Body of pancreas (tissue), 4 donors: Measurements from ENCODE around the gene ENPP3. TPM values are rescaled to one million over a fixed set of nuclear protein-coding genes. Genes with fewer than 3 reads are reported as not detected.

Experiments
- ATAC-seq: fragments of 150-250 bp; one replicate; pipeline ENCODE4 v1.9.1; 2016
- DNase-seq, 4 donors: peaks; one replicate each; pipeline ENCODE4 v3.0.0-alpha.2; 2019
- H3K27ac ChIP-seq, 4 donors: fragments of 200-600 bp; sonication (generic); 1 replicate in 3 of 4; 2 replicates in 1 of 4; pipeline versions ENCODE4 v1.5.1 to v1.6.1; 2016 to 2019; ENCODE audit warnings: mild to moderate bottlenecking in 1 of 4, mixed read lengths in 1 of 4, moderate library complexity in 1 of 4
- H3K27me3 ChIP-seq, 2 donors: fragments of 200-600 bp; sonication (generic); one replicate each; pipeline ENCODE4 v1.6.0; 2016; ENCODE audit warnings: mild to moderate bottlenecking in 1 of 2
- H3K36me3 ChIP-seq, 2 donors: fragments of 200-600 bp; sonication (generic); replicated peaks in 1 of 2; 2 replicates each; pipeline ENCODE4 v1.5.1; 2016; ENCODE audit warnings: low read depth in 2 of 2; ENCODE audit not compliant: insufficient read depth in 1 of 2
- H3K4me1 ChIP-seq: fragments of 200-600 bp; sonication (generic); one replicate; pipeline ENCODE4 v1.6.0; 2016
- H3K4me3 ChIP-seq, 2 donors: fragments of 200-600 bp; sonication (generic); 1 replicate in 1 of 2; 2 replicates in 1 of 2; pipeline ENCODE4 v1.5.1; 2016 to 2019
- H3K9me3 ChIP-seq, 3 donors: fragments of 200-600 bp; sonication (generic); 1 replicate in 2 of 3; 2 replicates in 1 of 3; pipeline ENCODE4 v1.5.1; 2016
- CTCF ChIP-seq, 7 experiments: fragments of 450-650 bp in 4 of 7; fragments of 200-600 bp in 3 of 7; sonication (generic) in 3 of 7; IDR thresholded peaks; one replicate each; pipeline ENCODE4 v1.5.1; 2016 to 2019; ENCODE audit warnings: antibody characterized with exemption in 7 of 7
- POLR2A ChIP-seq, 3 donors: fragments of 450-650 bp; IDR thresholded peaks; one replicate each; pipeline ENCODE4 v1.6.1; 2016; ENCODE audit warnings: antibody characterized with exemption in 3 of 3, mild to moderate bottlenecking in 2 of 3
- WGBS, 2 donors: methylation state at CpG; one replicate each; pipeline ENCODE4 v1.1.5; 2017; 5-methylcytosine and 5-hydroxymethylcytosine counted together
- intact Hi-C: fragments of 100-400 bp; cut with DNase I; formaldehyde crosslinking; loops from one replicate; pipeline ENCODE4 v1.15.1; 2023
- total RNA-seq, 2 donors: library from RNA; depleted of rRNA; stranded (reverse); fragments of >200 nt; gene quantifications; one replicate each; pipeline ENCODE4 v1.1.0, GENCODE V29; 2016

ENPP3 gene
- total RNA-seq, 2 donors from 2014 or later = 0.26 TPM; not detected in 1

- TF ChIP-seq CTCF (IDR thresholded peaks at IDR 0.05) = no peak
- TF ChIP-seq POLR2A (IDR thresholded peaks at IDR 0.05) = no peak
- no peaks in the 10 kb centered on the region for H3K36me3 ChIP-seq
- ATAC-seq = no peak
- no peak overlapping the region for H3K4me3 ChIP-seq
- DNase-seq = no peak
- WGBS, 2 donors = 43 to 58% methylated on average over 3 of the region's 3 CpGs
- H3K9me3 ChIP-seq = no peaks in the 10 kb centered on the region
- intact Hi-C loops = no loop called here
- H3K27ac ChIP-seq = no peak overlapping the region
- no peaks in the 10 kb centered on the region for H3K4me1 ChIP-seq
- H3K27me3 ChIP-seq = no peaks in the 10 kb centered on the region
Observed at GRCh38 chr6:131741688-131742393, 104.7 kb downstream of the ENPP3 start.

GRCh38 chr6:131744432-131745287 is 107.6 kb downstream of the ENPP3 start:
- no peak overlapping the region for H3K27ac ChIP-seq
- intact Hi-C loops = no loop called here
- no peaks in the 10 kb centered on the region for H3K27me3 ChIP-seq
- ATAC-seq (no peak), DNase-seq (peak in 1 of 4 donors; percentile 14)
- no peaks in the 10 kb centered on the region for H3K36me3 ChIP-seq
- no peaks in the 10 kb centered on the region for H3K4me1 ChIP-seq
- H3K9me3 ChIP-seq = no peaks in the 10 kb centered on the region
- TF ChIP-seq CTCF (IDR thresholded peaks at IDR 0.05) (no peak), POLR2A (IDR thresholded peaks at IDR 0.05) (no peak)
- 29 to 35% methylated on average over 6 of the region's 6 CpGs for WGBS, 2 donors
- no peak overlapping the region for H3K4me3 ChIP-seq

- Histone ChIP-seq H3K4me1 (no peaks in the 10 kb centered on the region), H3K36me3 (no peaks in the 10 kb centered on the region), H3K4me3 (no peak overlapping the region), H3K27me3 (no peaks in the 10 kb centered on the region), H3K9me3 (no peaks in the 10 kb centered on the region), H3K27ac (no peak overlapping the region)
- intact Hi-C loops = no loop called here
- WGBS, 2 donors = 85 to 89% methylated on average over 5 of the region's 5 CpGs
- no peak for TF ChIP-seq POLR2A (IDR thresholded peaks at IDR 0.05)
- no peak for TF ChIP-seq CTCF (IDR thresholded peaks at IDR 0.05)
- ATAC-seq = no peak
- DNase-seq = no peak
Observed at GRCh38 chr6:131745476-131745875, 108.4 kb downstream of the ENPP3 start.

- intact Hi-C loops = no loop called here
- H3K27me3 ChIP-seq = no peaks in the 10 kb centered on the region
- DNase-seq (no peak), ATAC-seq (no peak)
- no peaks in the 10 kb centered on the region for H3K4me1 ChIP-seq
- WGBS, 2 donors = 82 to 87% methylated on average over 7 of the region's 7 CpGs
- TF ChIP-seq CTCF (IDR thresholded peaks at IDR 0.05) (no peak), POLR2A (IDR thresholded peaks at IDR 0.05) (no peak)
- H3K9me3 ChIP-seq = no peaks in the 10 kb centered on the region
- H3K36me3 ChIP-seq = no peaks in the 10 kb centered on the region
- H3K4me3 ChIP-seq = no peak overlapping the region
- H3K27ac ChIP-seq = no peak overlapping the region
Observed at GRCh38 chr6:131747821-131748353, 110.8 kb downstream of the ENPP3 start.
